SK-N-SH (cell line): ENCODE data around the gene GGT7. TPM values are rescaled to one million over a fixed set of nuclear protein-coding genes. Genes with fewer than 3 reads are reported as not detected.
A peak's percentile ranks its signal among the peaks of the same experiment; 100 is the strongest.

Experiments used
- CTCF ChIA-PET: fragments of 300-600, 350-600 bp; formaldehyde crosslinking; extraction: SDS; loops from one replicate; lab custom pipeline; 2021; lab: Yijun Ruan, JAX
- POLR2A ChIA-PET: fragments of 350-600 bp; sonication (Branson Sonifier 250); formaldehyde crosslinking; extraction: SDS; loops from one replicate; lab custom pipeline; 2020; ENCODE audit warnings: antibody characterized with exemption, inconsistent platforms; lab: Yijun Ruan, JAX
- DNase-seq: peaks from one replicate; pipeline ENCODE4 v3.0.0; 2012
- H2AFZ ChIP-seq: fragments of 200-600 bp; sonication (generic); 2 replicates; pipeline ENCODE4 v1.8.1; 2016; ENCODE audit warnings: antibody characterized with exemption, mild to moderate bottlenecking, low read depth
- H3F3A ChIP-seq: fragments of 200-600 bp; sonication (generic); replicated peaks from 2 replicates; pipeline ENCODE3; 2016; ENCODE audit warnings: antibody characterized with exemption, mild to moderate bottlenecking; ENCODE audit not compliant: insufficient read depth
- H3K27ac ChIP-seq, 2 experiments: fragments of 200-500 bp in 1 of 2; fragments of 200-600 bp in 1 of 2; sonication (Bioruptor generic) in 1 of 2; sonication (generic), shearing (Covaris generic) in 1 of 2; 2 replicates each; pipeline versions ENCODE4 v1.5.1 to v1.6.1; 2014 to 2016; ENCODE audit warnings: low read depth in 2 of 2, inconsistent platforms in 1 of 2, low read length in 1 of 2, mild to moderate bottlenecking in 1 of 2, mixed read lengths in 1 of 2
- H3K27me3 ChIP-seq: fragments of 200-600 bp; sonication (generic), shearing (Covaris generic); 2 replicates; pipeline ENCODE4 v1.6.1; 2016; ENCODE audit warnings: mixed run types; ENCODE audit not compliant: insufficient read depth
- H3K36me3 ChIP-seq, 2 experiments: fragments of 200-500 bp in 1 of 2; fragments of 200-600 bp in 1 of 2; sonication (Bioruptor generic) in 1 of 2; sonication (generic) in 1 of 2; replicated peaks in 1 of 2; 2 replicates each; pipeline versions ENCODE3 to v1.5.1; 2014 to 2016; ENCODE audit warnings: low read length in 1 of 2, mild to moderate bottlenecking in 1 of 2; ENCODE audit not compliant: insufficient read depth in 2 of 2, control insufficient read depth in 1 of 2
- H3K4me1 ChIP-seq, 2 experiments: fragments of 200-500 bp in 1 of 2; fragments of 200-600 bp in 1 of 2; sonication (Bioruptor generic) in 1 of 2; sonication (generic), shearing (Covaris generic) in 1 of 2; 2 replicates each; pipeline versions ENCODE4 v1.5.1 to v1.6.1; 2014 to 2016; ENCODE audit warnings: low read depth in 1 of 2, low read length in 1 of 2, mixed run types in 1 of 2; ENCODE audit not compliant: insufficient read depth in 2 of 2, control insufficient read depth in 1 of 2
- H3K4me2 ChIP-seq: fragments of 200-600 bp; sonication (generic), shearing (Covaris generic); 2 replicates; pipeline ENCODE4 v1.6.1; 2017; ENCODE audit warnings: mixed run types
- H3K4me3 ChIP-seq, 2 experiments: fragments of 200-500 bp in 1 of 2; fragments of 200-600 bp in 1 of 2; sonication (Bioruptor generic) in 1 of 2; sonication (generic), shearing (Covaris generic) in 1 of 2; 2 replicates each; pipeline versions ENCODE4 v1.5.1 to v1.8.1; 2014 to 2016; ENCODE audit warnings: low read depth in 2 of 2, inconsistent platforms in 1 of 2, low read length in 1 of 2, mild to moderate bottlenecking in 1 of 2, mixed read lengths in 1 of 2, moderate library complexity in 1 of 2
- H3K79me2 ChIP-seq: fragments of 200-600 bp; sonication (generic); 2 replicates; pipeline ENCODE4 v1.8.1; 2017; ENCODE audit warnings: mild to moderate bottlenecking; ENCODE audit not compliant: insufficient read depth
- H3K9ac ChIP-seq: fragments of 200-600 bp; sonication (generic); 2 replicates; pipeline ENCODE4 v1.6.1; 2017; ENCODE audit warnings: mixed run types
- H3K9me2 ChIP-seq: fragments of 200-600 bp; sonication (generic); 2 replicates; pipeline ENCODE4 v1.6.1; 2017; ENCODE audit warnings: mixed run types
- H3K9me3 ChIP-seq: fragments of 200-600 bp; sonication (generic); 2 replicates; pipeline ENCODE4 v1.6.1; 2017; ENCODE audit warnings: mixed run types, mild to moderate bottlenecking, moderate library complexity
- H4K20me1 ChIP-seq: fragments of 200-600 bp; sonication (generic); 2 replicates; pipeline ENCODE4 v1.6.1; 2017; ENCODE audit warnings: mild to moderate bottlenecking, mixed run types; ENCODE audit not compliant: insufficient read depth
- ELF1 ChIP-seq: IDR thresholded peaks from 2 replicates; pipeline ENCODE4 v1.4.0; 2012
- FOSL2 ChIP-seq: IDR thresholded peaks from 2 replicates; pipeline ENCODE4 v1.4.0; 2012; ENCODE audit warnings: low read depth, mild to moderate bottlenecking, moderate library complexity, borderline replicate concordance
- FOXJ3 ChIP-seq: sonication (generic); formaldehyde crosslinking; IDR thresholded peaks from 2 replicates; pipeline ENCODE4 v1.5.1; 2020; ENCODE audit warnings: mild to moderate bottlenecking, missing genetic modification reagents
- GATA2 ChIP-seq: sonication (generic); formaldehyde crosslinking; IDR thresholded peaks from 2 replicates; pipeline ENCODE4 v1.5.0; 2020; ENCODE audit warnings: mild to moderate bottlenecking, missing genetic modification reagents
- JUND ChIP-seq: IDR thresholded peaks from 2 replicates; pipeline ENCODE4 v1.4.0; 2012
- MEF2A ChIP-seq: IDR thresholded peaks from 2 replicates; pipeline ENCODE4 v1.4.0; 2012; ENCODE audit warnings: low read depth, borderline replicate concordance
- MXI1 ChIP-seq: IDR thresholded peaks from 2 replicates; pipeline ENCODE4 v1.6.1; 2012; ENCODE audit warnings: mild to moderate bottlenecking, low read depth, low read length, improper control_type of control experiment
- NFIC ChIP-seq: IDR thresholded peaks from 2 replicates; pipeline ENCODE4 v1.4.0; 2012; ENCODE audit warnings: borderline replicate concordance
- NRF1 ChIP-seq: IDR thresholded peaks from 2 replicates; pipeline ENCODE4 v1.6.1; 2012; ENCODE audit warnings: low read depth, mild to moderate bottlenecking, low read length
- POLR2AphosphoS5 ChIP-seq: IDR thresholded peaks from 2 replicates; pipeline ENCODE4 v1.6.1; 2012; ENCODE audit warnings: low read depth, low read length
- RXRA ChIP-seq: IDR thresholded peaks from 2 replicates; pipeline ENCODE4 v1.4.0; 2012; ENCODE audit warnings: low read depth, mild to moderate bottlenecking, borderline replicate concordance
- SIN3A ChIP-seq: IDR thresholded peaks from 2 replicates; pipeline ENCODE4 v1.6.1; 2012; ENCODE audit warnings: low read depth, mild to moderate bottlenecking, low read length, moderate library complexity, borderline replicate concordance
- TAF1 ChIP-seq: IDR thresholded peaks from 2 replicates; pipeline ENCODE4 v1.6.1; 2012; ENCODE audit warnings: low read depth, mild to moderate bottlenecking, low read length, moderate library complexity, borderline replicate concordance
- TEAD4 ChIP-seq: IDR thresholded peaks from 2 replicates; pipeline ENCODE4 v1.4.0; 2012; ENCODE audit warnings: mild to moderate bottlenecking, borderline replicate concordance; ENCODE audit not compliant: insufficient read depth
- WGBS: methylation state at CpG from one replicate; pipeline ENCODE4 v1.1.6; 2017; ENCODE audit warnings: low lambda C conversion rate; 5-methylcytosine and 5-hydroxymethylcytosine counted together
- polyA plus RNA-seq, 3 experiments: library from polyadenylated mRNA; depleted of rRNA; stranded (reverse); fragments of >200 nt; gene quantifications; 2 replicates each; pipeline ENCODE4 v1.2.3, GENCODE V29; 2012
- TF ChIP-seq, protein P1 (sequence below): fragments of 150-350 bp; IDR thresholded peaks from 2 replicates; pipeline ENCODE4 v1.6.1; 2017; ENCODE audit warnings: antibody characterized with exemption, low read length, low read depth, borderline replicate concordance
- TF ChIP-seq, protein P2 (sequence below): IDR thresholded peaks from 2 replicates; pipeline ENCODE4 v1.6.1; 2012; ENCODE audit warnings: mild to moderate bottlenecking, low read depth, low read length, moderate library complexity
- TF ChIP-seq, protein P3 (sequence below): IDR thresholded peaks from 2 replicates; pipeline ENCODE4 v1.4.0; 2012; ENCODE audit warnings: low read depth, borderline replicate concordance

GGT7 gene
- polyA plus RNA-seq, 1 of the 3 experiments (the other 2 are of a cell fraction) = 22.5 TPM

DNA sequence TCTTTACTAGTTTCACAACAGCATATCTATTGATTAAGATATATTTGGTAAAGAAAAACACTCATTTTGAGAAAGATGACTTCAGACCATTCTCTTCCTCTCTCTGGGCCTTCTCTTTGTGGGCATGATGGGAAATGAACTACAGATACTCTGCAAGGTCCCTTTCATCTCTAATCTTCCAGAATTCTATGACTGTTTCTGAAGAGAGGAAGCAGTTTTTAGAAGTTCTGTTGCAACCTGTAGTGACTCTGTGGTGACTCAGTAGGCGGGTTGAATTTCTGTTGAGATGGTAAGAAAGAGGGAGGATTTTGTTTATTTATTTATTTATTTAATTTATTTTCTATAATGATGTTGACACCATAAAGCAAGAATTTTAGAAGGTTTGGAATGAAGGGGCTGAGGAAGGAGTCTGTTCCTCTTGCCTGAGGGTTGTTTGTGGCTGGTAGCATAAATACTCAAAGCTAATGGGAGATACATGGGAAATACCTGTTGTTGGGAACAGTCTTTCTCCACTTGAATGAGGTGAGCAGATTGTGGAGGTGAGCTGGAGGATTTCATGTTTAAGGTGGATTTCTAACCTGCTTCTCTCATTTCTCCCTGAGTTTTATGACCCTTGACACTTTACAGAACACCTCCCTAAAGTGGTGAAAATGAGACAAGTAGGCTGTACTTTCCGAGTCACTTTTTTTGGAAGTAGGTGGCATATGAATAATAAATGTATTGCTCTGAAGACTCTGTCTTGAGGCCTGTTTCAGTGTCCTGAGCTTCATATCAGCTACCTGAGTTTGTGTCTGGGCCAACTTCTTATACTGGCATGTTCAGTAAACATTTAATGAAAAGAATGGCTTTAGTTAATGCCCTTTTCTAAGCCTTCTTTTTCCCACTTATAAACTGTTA is 18.8 kb upstream of the GGT7 start:
- no peaks in the 10 kb centered on the region for H3F3A ChIP-seq
- H3K4me3 ChIP-seq = no peak overlapping the region
- H3K9me3 ChIP-seq = no peaks in the 10 kb centered on the region
- POLR2A ChIA-PET = no interaction called here
- H4K20me1 ChIP-seq = no peaks in the 10 kb centered on the region
- TF ChIP-seq FOXJ3 (CRISPR knock-in tag) (no peak), RXRA (no peak), FOSL2 (peak; percentile 60; the same call in 1 of the 2 replicates), JUND (0 out of 2 replicates have a peak, but pooled peaks have one; percentile 16)
- TF ChIP-seq, protein P1, sequence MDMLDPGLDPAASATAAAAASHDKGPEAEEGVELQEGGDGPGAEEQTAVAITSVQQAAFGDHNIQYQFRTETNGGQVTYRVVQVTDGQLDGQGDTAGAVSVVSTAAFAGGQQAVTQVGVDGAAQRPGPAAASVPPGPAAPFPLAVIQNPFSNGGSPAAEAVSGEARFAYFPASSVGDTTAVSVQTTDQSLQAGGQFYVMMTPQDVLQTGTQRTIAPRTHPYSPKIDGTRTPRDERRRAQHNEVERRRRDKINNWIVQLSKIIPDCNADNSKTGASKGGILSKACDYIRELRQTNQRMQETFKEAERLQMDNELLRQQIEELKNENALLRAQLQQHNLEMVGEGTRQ = no peak
- no peak overlapping the region for H3K9ac ChIP-seq
- H3K9me2 ChIP-seq = no peaks in the 10 kb centered on the region
- H3K27ac ChIP-seq = no peak overlapping the region
- DNase-seq = no peak
- H3K79me2 ChIP-seq = no peaks in the 10 kb centered on the region
- 88% methylated on average over 2 of the region's 2 CpGs for WGBS
- H2AFZ ChIP-seq = no peak overlapping the region
- H3K4me1 ChIP-seq = peaks cover 3 to 4% of the 10 kb centered on the region in 2 experiments; a peak in 3 of 4 replicates
- H3K36me3 ChIP-seq = peaks cover 0 to 12% of the 10 kb centered on the region in 2 experiments
- H3K27me3 ChIP-seq = no peaks in the 10 kb centered on the region
- CTCF ChIA-PET = interaction anchor here (0.5 to 1.6 kb wide), 2 partner anchors 15 to 58 kb away, joined by 3 to 4 read pairs; partner anchors contain the start of gene ACSS2
- no peak overlapping the region for H3K4me2 ChIP-seq

DNA sequence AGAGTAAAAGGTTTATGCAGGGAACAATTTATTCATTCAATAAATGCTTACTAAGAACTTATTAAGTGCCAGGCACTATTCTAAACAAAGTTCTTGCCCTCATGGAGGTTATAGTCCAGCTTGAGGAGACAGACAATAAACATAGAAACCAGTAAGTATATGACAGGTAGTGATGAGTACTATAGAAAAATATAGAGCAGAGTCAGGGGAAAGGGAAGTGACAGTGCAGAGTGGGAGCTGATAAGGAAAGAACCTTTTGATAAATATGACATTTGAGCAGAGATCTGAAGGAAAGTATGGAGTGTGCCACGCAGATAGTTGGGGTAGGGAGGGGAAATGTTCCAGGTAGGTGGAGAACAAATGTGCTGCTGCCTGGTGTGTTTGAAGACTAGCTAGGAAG is 15.8 kb upstream of the GGT7 start:
- CTCF ChIA-PET = interaction anchor here (2.7 kb wide), 1 partner anchor 68 kb away, joined by 6 read pairs; no protein-coding TSS in a partner anchor
- WGBS = 87% methylated on average over 1 of the region's 1 CpG
- H3K27ac ChIP-seq = no peak overlapping the region

More for the DNA sequence above, 15.8 kb upstream of the GGT7 start:
- H3K4me2 ChIP-seq = no peak overlapping the region
- H3K36me3 ChIP-seq = peaks cover 4 to 24% of the 10 kb centered on the region in 2 experiments
- H3K9me3 ChIP-seq = no peaks in the 10 kb centered on the region
- H2AFZ ChIP-seq = no peak overlapping the region
- H3F3A ChIP-seq = no peaks in the 10 kb centered on the region
- H3K79me2 ChIP-seq = no peaks in the 10 kb centered on the region
- no peak for DNase-seq
- POLR2A ChIA-PET = interaction anchor here (0.9 kb wide), 1 partner anchor 12 kb away, joined by 3 read pairs; the partner anchor contains the start of gene ACSS2
- no peaks in the 10 kb centered on the region for H3K4me1 ChIP-seq
- H3K9me2 ChIP-seq = no peaks in the 10 kb centered on the region
- TF ChIP-seq, protein P2, sequence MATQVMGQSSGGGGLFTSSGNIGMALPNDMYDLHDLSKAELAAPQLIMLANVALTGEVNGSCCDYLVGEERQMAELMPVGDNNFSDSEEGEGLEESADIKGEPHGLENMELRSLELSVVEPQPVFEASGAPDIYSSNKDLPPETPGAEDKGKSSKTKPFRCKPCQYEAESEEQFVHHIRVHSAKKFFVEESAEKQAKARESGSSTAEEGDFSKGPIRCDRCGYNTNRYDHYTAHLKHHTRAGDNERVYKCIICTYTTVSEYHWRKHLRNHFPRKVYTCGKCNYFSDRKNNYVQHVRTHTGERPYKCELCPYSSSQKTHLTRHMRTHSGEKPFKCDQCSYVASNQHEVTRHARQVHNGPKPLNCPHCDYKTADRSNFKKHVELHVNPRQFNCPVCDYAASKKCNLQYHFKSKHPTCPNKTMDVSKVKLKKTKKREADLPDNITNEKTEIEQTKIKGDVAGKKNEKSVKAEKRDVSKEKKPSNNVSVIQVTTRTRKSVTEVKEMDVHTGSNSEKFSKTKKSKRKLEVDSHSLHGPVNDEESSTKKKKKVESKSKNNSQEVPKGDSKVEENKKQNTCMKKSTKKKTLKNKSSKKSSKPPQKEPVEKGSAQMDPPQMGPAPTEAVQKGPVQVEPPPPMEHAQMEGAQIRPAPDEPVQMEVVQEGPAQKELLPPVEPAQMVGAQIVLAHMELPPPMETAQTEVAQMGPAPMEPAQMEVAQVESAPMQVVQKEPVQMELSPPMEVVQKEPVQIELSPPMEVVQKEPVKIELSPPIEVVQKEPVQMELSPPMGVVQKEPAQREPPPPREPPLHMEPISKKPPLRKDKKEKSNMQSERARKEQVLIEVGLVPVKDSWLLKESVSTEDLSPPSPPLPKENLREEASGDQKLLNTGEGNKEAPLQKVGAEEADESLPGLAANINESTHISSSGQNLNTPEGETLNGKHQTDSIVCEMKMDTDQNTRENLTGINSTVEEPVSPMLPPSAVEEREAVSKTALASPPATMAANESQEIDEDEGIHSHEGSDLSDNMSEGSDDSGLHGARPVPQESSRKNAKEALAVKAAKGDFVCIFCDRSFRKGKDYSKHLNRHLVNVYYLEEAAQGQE = no peak
- TF ChIP-seq, protein P3, sequence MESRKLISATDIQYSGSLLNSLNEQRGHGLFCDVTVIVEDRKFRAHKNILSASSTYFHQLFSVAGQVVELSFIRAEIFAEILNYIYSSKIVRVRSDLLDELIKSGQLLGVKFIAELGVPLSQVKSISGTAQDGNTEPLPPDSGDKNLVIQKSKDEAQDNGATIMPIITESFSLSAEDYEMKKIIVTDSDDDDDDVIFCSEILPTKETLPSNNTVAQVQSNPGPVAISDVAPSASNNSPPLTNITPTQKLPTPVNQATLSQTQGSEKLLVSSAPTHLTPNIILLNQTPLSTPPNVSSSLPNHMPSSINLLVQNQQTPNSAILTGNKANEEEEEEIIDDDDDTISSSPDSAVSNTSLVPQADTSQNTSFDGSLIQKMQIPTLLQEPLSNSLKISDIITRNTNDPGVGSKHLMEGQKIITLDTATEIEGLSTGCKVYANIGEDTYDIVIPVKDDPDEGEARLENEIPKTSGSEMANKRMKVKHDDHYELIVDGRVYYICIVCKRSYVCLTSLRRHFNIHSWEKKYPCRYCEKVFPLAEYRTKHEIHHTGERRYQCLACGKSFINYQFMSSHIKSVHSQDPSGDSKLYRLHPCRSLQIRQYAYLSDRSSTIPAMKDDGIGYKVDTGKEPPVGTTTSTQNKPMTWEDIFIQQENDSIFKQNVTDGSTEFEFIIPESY = no peak
- TF ChIP-seq MEF2A (no peak), POLR2AphosphoS5 (no peak), NRF1 (no peak), GATA2 (no peak), ELF1 (no peak), TAF1 (no peak), TEAD4 (no peak), NFIC (no peak), SIN3A (no peak), MXI1 (no peak), FOSL2 (no peak)
- H3K9ac ChIP-seq = no peak overlapping the region
- H3K27me3 ChIP-seq = no peaks in the 10 kb centered on the region
- H4K20me1 ChIP-seq = no peaks in the 10 kb centered on the region
- H3K4me3 ChIP-seq = no peak overlapping the region
